GM12878 (cell line): ENCODE measurements around the gene PTPRM. TPM values are rescaled to one million over a fixed set of nuclear protein-coding genes. Genes with fewer than 3 reads are reported as not detected.

ENCODE experiments used
- ATAC-seq: fragments of 200-7000 bp; cut with Tn5 transposase; 3 replicates; pipeline ENCODE4 v1.9.1; 2020; ENCODE audit warnings: mild to moderate bottlenecking, moderate library complexity
- BruUV-seq: library from RNA; stranded (reverse); fragments of 400-500 nt; replicated peaks from 2 replicates; lab custom pipeline; 2021; lab: Mats Ljungman, UMichigan
- CTCF ChIA-PET: fragments of 300-600 bp; sonication (Branson Sonifier 250); formaldehyde crosslinking; extraction: SDS; loops from one replicate; lab custom pipeline; 2021; ENCODE audit warnings: inconsistent platforms; lab: Yijun Ruan, JAX
- POLR2A ChIA-PET: fragments of 350-600 bp; formaldehyde crosslinking; extraction: SDS; loops from one replicate; lab custom pipeline; 2021; ENCODE audit warnings: inconsistent platforms; lab: Charles Lee
- RAD21 ChIA-PET: fragments of 300-600 bp; sonication (Branson Sonifier 250); formaldehyde crosslinking; loops from one replicate; lab custom pipeline; 2023; ENCODE audit warnings: antibody characterized with exemption; ENCODE audit not compliant: unreplicated experiment; lab: Charles Lee
- SMC1A ChIA-PET: fragments of 300-600 bp; sonication (Branson Sonifier 250); formaldehyde crosslinking; loops from one replicate; lab custom pipeline; 2023; ENCODE audit not compliant: unreplicated experiment, uncharacterized antibody; lab: Charles Lee
- DNase-seq: peaks from one replicate; pipeline ENCODE4 v3.0.0-alpha.2; 2011; ENCODE audit warnings: low read depth, low spot score
- FAIRE-seq: peaks from 3 replicates; lab custom pipeline; 2011; peaks lifted over from hg19 to GRCh38; lab: Jason Lieb, UNC
- H2AFZ ChIP-seq: 2 replicates; pipeline ENCODE4 v1.6.0; 2011; ENCODE audit warnings: low read depth, low read length, control low read depth; ENCODE audit not compliant: control insufficient read depth
- H3K27ac ChIP-seq: 2 replicates; pipeline ENCODE4 v1.5.1; 2011; ENCODE audit warnings: control low read depth; ENCODE audit not compliant: control insufficient read depth, insufficient read depth
- H3K27me3 ChIP-seq, 2 experiments: replicated peaks in 1 of 2; 2 replicates each; pipeline versions ENCODE4 v1.6.0 to v1.6.1; 2011; ENCODE audit warnings: low read length in 1 of 2; ENCODE audit not compliant: control insufficient read depth in 2 of 2, insufficient read depth in 2 of 2
- H3K36me3 ChIP-seq, 2 experiments: 2 replicates each; pipeline ENCODE4 v1.5.1; 2011; ENCODE audit warnings: low read length in 1 of 2; ENCODE audit not compliant: control insufficient read depth in 2 of 2, insufficient read depth in 2 of 2
- H3K4me1 ChIP-seq: 2 replicates; pipeline ENCODE4 v1.6.1; 2011; ENCODE audit warnings: mild to moderate bottlenecking, low read length, moderate library complexity, mixed read lengths; ENCODE audit not compliant: control insufficient read depth, insufficient read depth
- H3K4me2 ChIP-seq: 2 replicates; pipeline ENCODE4 v1.6.0; 2011; ENCODE audit warnings: control low read depth; ENCODE audit not compliant: control insufficient read depth, insufficient read depth
- H3K4me3 ChIP-seq: fragments of 200-600 bp; sonication (generic); 2 replicates; pipeline ENCODE4 v1.5.1; 2016
- H3K79me2 ChIP-seq: 2 replicates; pipeline ENCODE4 v1.6.0; 2011; ENCODE audit warnings: low read length; ENCODE audit not compliant: control insufficient read depth, insufficient read depth
- H3K9ac ChIP-seq: 2 replicates; pipeline ENCODE4 v1.8.0; 2011; ENCODE audit warnings: low read length, control low read depth, mixed read lengths; ENCODE audit not compliant: control insufficient read depth, insufficient read depth
- H3K9me3 ChIP-seq: replicated peaks from 3 replicates; pipeline ENCODE4 v1.5.1; 2011; ENCODE audit warnings: mild to moderate bottlenecking, low read length; ENCODE audit not compliant: control insufficient read depth, insufficient read depth
- H4K20me1 ChIP-seq: 2 replicates; pipeline ENCODE4 v1.6.0; 2011; ENCODE audit not compliant: control insufficient read depth, insufficient read depth
- ATF7 ChIP-seq: fragments of 450-650 bp; IDR thresholded peaks from 2 replicates; pipeline ENCODE4 v1.6.1; 2016; ENCODE audit warnings: low read depth, mild to moderate bottlenecking
- CBFB ChIP-seq: IDR thresholded peaks from 2 replicates; pipeline ENCODE4 v1.6.1; 2016; ENCODE audit warnings: antibody characterized with exemption, low read depth
- CHD1 ChIP-seq: IDR thresholded peaks from 2 replicates; pipeline ENCODE4 v1.6.1; 2012; ENCODE audit warnings: low read depth, low read length, improper control_type of control experiment
- EED ChIP-seq: sonication (generic); IDR thresholded peaks from 2 replicates; pipeline ENCODE4 v1.6.1; 2016; ENCODE audit warnings: antibody characterized with exemption, low read depth
- FOXK2 ChIP-seq: fragments of 450-650 bp; IDR thresholded peaks from 2 replicates; pipeline ENCODE4 v1.6.1; 2017; ENCODE audit warnings: mild to moderate bottlenecking, moderate library complexity
- GABPA ChIP-seq: IDR thresholded peaks from 2 replicates; pipeline ENCODE4 v1.6.1; 2014; ENCODE audit warnings: antibody characterized with exemption, low read depth, mild to moderate bottlenecking, inconsistent platforms
- GATAD2B ChIP-seq: fragments of 450-650 bp; conservative IDR thresholded peaks from 2 replicates; pipeline ENCODE4 v1.6.1; 2017; ENCODE audit warnings: low read depth, mild to moderate bottlenecking, moderate library complexity
- JUNB ChIP-seq: IDR thresholded peaks from 2 replicates; pipeline ENCODE4 v1.6.1; 2016; ENCODE audit warnings: antibody characterized with exemption, mild to moderate bottlenecking
- KDM1A ChIP-seq: fragments of 200-600 bp; sonication (generic); IDR thresholded peaks from 2 replicates; pipeline ENCODE4 v1.6.1; 2016; ENCODE audit warnings: borderline replicate concordance
- NFYB ChIP-seq: IDR thresholded peaks from 2 replicates; pipeline ENCODE4 v1.6.1; 2011; ENCODE audit warnings: low read depth, mild to moderate bottlenecking, low read length, improper control_type of control experiment, moderate library complexity; ENCODE audit not compliant: insufficient read depth
- PAX5 ChIP-seq: IDR thresholded peaks from 2 replicates; pipeline ENCODE4 v1.6.1; 2011; ENCODE audit warnings: low read depth, low read length, borderline replicate concordance
- RUNX3 ChIP-seq: IDR thresholded peaks from 2 replicates; pipeline ENCODE4 v1.6.1; 2012; ENCODE audit warnings: low read length, inconsistent platforms
- TAF1 ChIP-seq: IDR thresholded peaks from 2 replicates; pipeline ENCODE4 v1.6.1; 2011; ENCODE audit warnings: mild to moderate bottlenecking, low read depth, low read length, borderline replicate concordance
- TCF7 ChIP-seq: IDR thresholded peaks from 2 replicates; pipeline ENCODE4 v1.6.1; 2014; ENCODE audit warnings: antibody characterized with exemption, borderline replicate concordance
- WGBS: methylation state at CpG from one replicate; pipeline ENCODE4 v1.1.6; 2016; ENCODE audit warnings: low lambda C conversion rate; ENCODE audit not compliant: insufficient replicate concordance, insufficient coverage; ENCODE audit errors: missing lambda C conversion rate; 5-methylcytosine and 5-hydroxymethylcytosine counted together
- in situ Hi-C: fragments of 300-500 bp; cut with MboI; formaldehyde crosslinking; loops from 9 replicates; pipeline ENCODE4 v1.14.3; 2018; ENCODE audit warnings: mixed read lengths
- intact Hi-C: fragments of 100-400 bp; cut with micrococcal nuclease; formaldehyde crosslinking; loops from one replicate; pipeline ENCODE4 v1.14.2; 2022; ENCODE audit not compliant: unreplicated experiment
- polyA plus RNA-seq, 11 experiments: library from polyadenylated mRNA; depleted of rRNA in 4 of 11; unstranded in 6 of 11; stranded (reverse) in 5 of 11; fragments of >200 nt; fragmentation: Nextera tagmentation in 4 of 11; fragmentation: Illumina TruSeq in 1 of 11; extraction: Ambion mirVana in 4 of 11; extraction: Trizol in 1 of 11; gene quantifications; 1 replicate in 1 of 11; 2 replicates in 10 of 11; pipeline versions ENCODE4 v1.2.1 to v1.2.3, GENCODE V29; 2011 to 2016; ENCODE audit warnings: inconsistent platforms in 2 of 11, missing spikeins in 2 of 11, low read depth in 1 of 11
- total RNA-seq, 4 experiments: library from RNA; depleted of rRNA in 3 of 4; stranded (reverse); fragments of >200 nt in 3 of 4; fragmentation: Illumina TruSeq in 1 of 4; extraction: Trizol in 1 of 4; gene quantifications; 2 replicates each; pipeline versions ENCODE4 v1.2.1 to v1.2.3, GENCODE V29; 2013 to 2021
- TF ChIP-seq, protein P1 (sequence below): fragments of 450-650 bp; formaldehyde crosslinking; IDR thresholded peaks from 2 replicates; pipeline ENCODE4 v1.4.0; 2020; ENCODE audit warnings: mild to moderate bottlenecking, moderate library complexity
- TF ChIP-seq, protein P2 (sequence below): fragments of 450-650 bp; IDR thresholded peaks from 2 replicates; pipeline ENCODE4 v1.6.1; 2017; ENCODE audit warnings: low read depth, mild to moderate bottlenecking, moderate library complexity
- TF ChIP-seq, protein P3 (sequence below): fragments of 450-650 bp; IDR thresholded peaks from 2 replicates; pipeline ENCODE4 v1.6.1; 2016; ENCODE audit warnings: mild to moderate bottlenecking, moderate library complexity, borderline replicate concordance

PTPRM gene
- total and polyA plus RNA-seq, 10 of the 15 experiments (the other 5 are each of a cell fraction or from before 2014, with no cell fraction given), result 0.07 to 22.6 (median 0.60) TPM

DNA sequence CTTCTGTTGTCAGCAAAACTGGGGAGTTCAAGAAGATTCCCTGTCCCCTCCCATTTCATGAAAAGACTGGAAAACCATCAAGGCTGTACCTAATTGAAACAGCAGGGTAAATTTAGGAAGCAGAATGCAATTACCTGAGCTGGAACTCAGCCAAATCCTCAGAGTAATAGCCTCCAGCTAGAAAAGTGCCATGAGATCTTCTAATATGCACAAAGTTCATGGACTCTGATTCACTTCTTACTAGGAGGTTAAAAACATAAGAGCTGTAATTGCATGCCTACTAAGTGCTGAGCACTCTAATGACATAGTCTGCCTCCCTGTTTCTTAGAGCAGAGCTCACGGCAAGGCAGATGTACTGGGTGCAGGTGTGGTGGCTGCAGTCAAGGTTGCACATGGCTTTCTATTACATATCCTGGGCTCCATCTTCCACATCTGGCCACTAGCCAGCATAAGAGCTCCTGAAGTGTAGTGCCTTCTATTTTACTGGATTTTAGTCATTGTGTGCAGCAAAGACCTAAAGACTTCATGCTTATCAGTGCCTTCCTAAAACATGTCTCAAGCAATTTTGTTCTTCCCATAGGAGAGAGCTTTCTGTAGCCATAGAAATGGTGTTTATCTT is 341.7 kb downstream of the PTPRM start:
- ATAC-seq, result no peak
- no TSS peak for BruUV-seq
- whole genome bisulfite sequencing, result 31% methylated on average over 1 of the region's 1 CpG
- in situ Hi-C loops (no loop called here), intact Hi-C loops (no loop called here)
- ChIA-PET CTCF (no interaction called here), RAD21 (interaction anchor here (1.0 kb wide), 1 partner anchor 45 kb away, joined by 3 read pairs; no protein-coding TSS in a partner anchor), SMC1A (interaction anchor here (0.6 to 1.8 kb wide), 7 partner anchors 9 to 118 kb away, joined by 3 to 5 read pairs (median 3); no protein-coding TSS in a partner anchor), POLR2A (no interaction called here)
- Histone ChIP-seq H3K27ac (no peak overlapping the region), H3K9ac (no peak overlapping the region), H3K4me3 (no peak overlapping the region), H3K4me2 (no peak overlapping the region), H3K27me3 (no peaks in the 10 kb centered on the region), H3K9me3 (no peaks in the 10 kb centered on the region), H3K36me3 (no peaks in the 10 kb centered on the region), H2AFZ (no peak overlapping the region), H3K79me2 (no peaks in the 10 kb centered on the region), H3K4me1 (no peaks in the 10 kb centered on the region), H4K20me1 (no peaks in the 10 kb centered on the region)
- FAIRE-seq, result no peak
- DNase-seq, result no peak
- TF ChIP-seq NFYB (no peak), KDM1A (no peak), PAX5 (no peak), CBFB (no peak), RUNX3 (no peak), CHD1 (no peak), GATAD2B (no peak), EED (no peak), GABPA (no peak), FOXK2 (no peak), TCF7 (no peak), ATF7 (no peak), JUNB (no peak), TAF1 (no peak)
- TF ChIP-seq, protein P1, sequence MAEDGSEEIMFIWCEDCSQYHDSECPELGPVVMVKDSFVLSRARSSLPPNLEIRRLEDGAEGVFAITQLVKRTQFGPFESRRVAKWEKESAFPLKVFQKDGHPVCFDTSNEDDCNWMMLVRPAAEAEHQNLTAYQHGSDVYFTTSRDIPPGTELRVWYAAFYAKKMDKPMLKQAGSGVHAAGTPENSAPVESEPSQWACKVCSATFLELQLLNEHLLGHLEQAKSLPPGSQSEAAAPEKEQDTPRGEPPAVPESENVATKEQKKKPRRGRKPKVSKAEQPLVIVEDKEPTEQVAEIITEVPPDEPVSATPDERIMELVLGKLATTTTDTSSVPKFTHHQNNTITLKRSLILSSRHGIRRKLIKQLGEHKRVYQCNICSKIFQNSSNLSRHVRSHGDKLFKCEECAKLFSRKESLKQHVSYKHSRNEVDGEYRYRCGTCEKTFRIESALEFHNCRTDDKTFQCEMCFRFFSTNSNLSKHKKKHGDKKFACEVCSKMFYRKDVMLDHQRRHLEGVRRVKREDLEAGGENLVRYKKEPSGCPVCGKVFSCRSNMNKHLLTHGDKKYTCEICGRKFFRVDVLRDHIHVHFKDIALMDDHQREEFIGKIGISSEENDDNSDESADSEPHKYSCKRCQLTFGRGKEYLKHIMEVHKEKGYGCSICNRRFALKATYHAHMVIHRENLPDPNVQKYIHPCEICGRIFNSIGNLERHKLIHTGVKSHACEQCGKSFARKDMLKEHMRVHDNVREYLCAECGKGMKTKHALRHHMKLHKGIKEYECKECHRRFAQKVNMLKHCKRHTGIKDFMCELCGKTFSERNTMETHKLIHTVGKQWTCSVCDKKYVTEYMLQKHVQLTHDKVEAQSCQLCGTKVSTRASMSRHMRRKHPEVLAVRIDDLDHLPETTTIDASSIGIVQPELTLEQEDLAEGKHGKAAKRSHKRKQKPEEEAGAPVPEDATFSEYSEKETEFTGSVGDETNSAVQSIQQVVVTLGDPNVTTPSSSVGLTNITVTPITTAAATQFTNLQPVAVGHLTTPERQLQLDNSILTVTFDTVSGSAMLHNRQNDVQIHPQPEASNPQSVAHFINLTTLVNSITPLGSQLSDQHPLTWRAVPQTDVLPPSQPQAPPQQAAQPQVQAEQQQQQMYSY (CRISPR knock-in tag), result no peak
- TF ChIP-seq, protein P2, sequence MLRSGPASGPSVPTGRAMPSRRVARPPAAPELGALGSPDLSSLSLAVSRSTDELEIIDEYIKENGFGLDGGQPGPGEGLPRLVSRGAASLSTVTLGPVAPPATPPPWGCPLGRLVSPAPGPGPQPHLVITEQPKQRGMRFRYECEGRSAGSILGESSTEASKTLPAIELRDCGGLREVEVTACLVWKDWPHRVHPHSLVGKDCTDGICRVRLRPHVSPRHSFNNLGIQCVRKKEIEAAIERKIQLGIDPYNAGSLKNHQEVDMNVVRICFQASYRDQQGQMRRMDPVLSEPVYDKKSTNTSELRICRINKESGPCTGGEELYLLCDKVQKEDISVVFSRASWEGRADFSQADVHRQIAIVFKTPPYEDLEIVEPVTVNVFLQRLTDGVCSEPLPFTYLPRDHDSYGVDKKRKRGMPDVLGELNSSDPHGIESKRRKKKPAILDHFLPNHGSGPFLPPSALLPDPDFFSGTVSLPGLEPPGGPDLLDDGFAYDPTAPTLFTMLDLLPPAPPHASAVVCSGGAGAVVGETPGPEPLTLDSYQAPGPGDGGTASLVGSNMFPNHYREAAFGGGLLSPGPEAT, result no peak
- TF ChIP-seq, protein P3, sequence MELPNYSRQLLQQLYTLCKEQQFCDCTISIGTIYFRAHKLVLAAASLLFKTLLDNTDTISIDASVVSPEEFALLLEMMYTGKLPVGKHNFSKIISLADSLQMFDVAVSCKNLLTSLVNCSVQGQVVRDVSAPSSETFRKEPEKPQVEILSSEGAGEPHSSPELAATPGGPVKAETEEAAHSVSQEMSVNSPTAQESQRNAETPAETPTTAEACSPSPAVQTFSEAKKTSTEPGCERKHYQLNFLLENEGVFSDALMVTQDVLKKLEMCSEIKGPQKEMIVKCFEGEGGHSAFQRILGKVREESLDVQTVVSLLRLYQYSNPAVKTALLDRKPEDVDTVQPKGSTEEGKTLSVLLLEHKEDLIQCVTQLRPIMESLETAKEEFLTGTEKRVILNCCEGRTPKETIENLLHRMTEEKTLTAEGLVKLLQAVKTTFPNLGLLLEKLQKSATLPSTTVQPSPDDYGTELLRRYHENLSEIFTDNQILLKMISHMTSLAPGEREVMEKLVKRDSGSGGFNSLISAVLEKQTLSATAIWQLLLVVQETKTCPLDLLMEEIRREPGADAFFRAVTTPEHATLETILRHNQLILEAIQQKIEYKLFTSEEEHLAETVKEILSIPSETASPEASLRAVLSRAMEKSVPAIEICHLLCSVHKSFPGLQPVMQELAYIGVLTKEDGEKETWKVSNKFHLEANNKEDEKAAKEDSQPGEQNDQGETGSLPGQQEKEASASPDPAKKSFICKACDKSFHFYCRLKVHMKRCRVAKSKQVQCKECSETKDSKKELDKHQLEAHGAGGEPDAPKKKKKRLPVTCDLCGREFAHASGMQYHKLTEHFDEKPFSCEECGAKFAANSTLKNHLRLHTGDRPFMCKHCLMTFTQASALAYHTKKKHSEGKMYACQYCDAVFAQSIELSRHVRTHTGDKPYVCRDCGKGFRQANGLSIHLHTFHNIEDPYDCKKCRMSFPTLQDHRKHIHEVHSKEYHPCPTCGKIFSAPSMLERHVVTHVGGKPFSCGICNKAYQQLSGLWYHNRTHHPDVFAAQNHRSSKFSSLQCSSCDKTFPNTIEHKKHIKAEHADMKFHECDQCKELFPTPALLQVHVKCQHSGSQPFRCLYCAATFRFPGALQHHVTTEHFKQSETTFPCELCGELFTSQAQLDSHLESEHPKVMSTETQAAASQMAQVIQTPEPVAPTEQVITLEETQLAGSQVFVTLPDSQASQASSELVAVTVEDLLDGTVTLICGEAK, result no peak
